K562 treated with DMSO at 1 percent for 24 hours (cell line): ENCODE measurements around the gene POU3F1. TPM values are rescaled to one million over a fixed set of nuclear protein-coding genes. Genes with fewer than 3 reads are reported as not detected.

Experiments used
- total RNA-seq: library from RNA; unstranded; fragments of 300-600 nt; gene quantifications from 2 replicates; pipeline ENCODE4 v1.2.3, GENCODE V29; 2022; ENCODE audit warnings: low read depth; ENCODE audit not compliant: insufficient read depth

Gene POU3F1
- 0.43 TPM in 1 of 2 replicates, not detected in the other for total RNA-seq

GRCh38 chr1:38046333-38046883 lies at the start of gene POU3F1:
Gene POU3F1 (minus strand): TSS chr1:38046793. CDS start chr1:38046743, 50 bp downstream.

DNA sequence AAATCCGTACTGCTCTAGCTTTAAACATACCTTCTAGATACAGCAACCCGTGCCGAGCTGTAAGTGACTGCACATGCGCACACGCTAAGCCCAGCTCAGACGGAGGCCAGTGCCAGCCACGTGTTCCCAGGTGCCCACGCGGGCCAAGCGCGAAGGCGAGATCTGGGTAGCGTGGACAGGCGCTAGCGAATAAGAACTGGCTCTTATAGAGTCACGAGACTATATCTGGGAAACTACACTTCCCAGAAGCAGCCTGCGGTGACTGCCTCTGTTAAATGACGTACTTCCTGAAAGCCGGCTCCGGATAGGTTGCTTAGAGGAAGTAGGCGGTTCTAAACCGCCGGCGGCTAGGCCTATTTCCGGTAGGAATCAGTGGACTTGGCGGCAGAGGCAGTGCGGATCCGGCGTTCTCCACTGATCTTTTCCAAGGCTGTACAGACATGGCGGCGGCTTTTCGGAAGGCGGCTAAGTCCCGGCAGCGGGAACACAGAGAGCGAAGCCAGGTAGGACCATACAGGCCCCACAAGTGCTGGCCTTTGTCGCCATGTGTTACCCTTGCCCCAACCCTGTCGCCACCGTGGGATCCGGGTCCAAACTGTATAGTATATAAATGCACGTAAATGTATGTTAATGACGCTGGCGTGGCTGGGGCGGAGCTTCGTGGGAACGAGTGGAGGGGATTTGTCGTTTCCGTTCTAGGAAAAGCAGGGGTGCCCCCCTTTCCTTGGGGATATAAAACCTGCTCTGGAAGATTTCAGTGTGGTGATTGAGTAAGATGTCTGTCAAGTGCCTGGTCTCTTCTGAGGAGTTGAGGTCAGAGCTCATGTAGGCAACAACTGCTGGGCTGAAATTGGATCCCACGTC lies 34.0 kb downstream of the POU3F1 start, which contains the start of gene UTP11:
Gene UTP11, plus strand, starts transcription at position 372 of the 864 bp plus-strand sequence. Its CDS starts 69 bp downstream, at position 441.

GRCh38 chr1:38005195-38006007 lies 41.2 kb downstream of the POU3F1 start, which contains the start of gene FHL3:
Gene FHL3 (minus strand): TSS chr1:38005514. CDS start chr1:37999412, 6,102 bp downstream.

Other genes with a start within 250 kb of the POU3F1 start
- 113 and 233 TPM in 2 replicates for gene C1orf122, start 239.0 kb downstream of the POU3F1 start, total RNA-seq
- gene YRDC, start 238.6 kb downstream of the POU3F1 start, total RNA-seq: 48.8 and 52.4 TPM in 2 replicates
- 2.7 and 3.1 TPM in 2 replicates for gene MTF1, start 187.2 kb downstream of the POU3F1 start, total RNA-seq
- gene INPP5B, start 99.7 kb downstream of the POU3F1 start, total RNA-seq: 21.7 and 22.0 TPM in 2 replicates
- 93.9 and 120 TPM in 2 replicates for gene SF3A3, start 56.8 kb downstream of the POU3F1 start, total RNA-seq
- 125 and 126 TPM in 2 replicates for gene FHL3, start 41.3 kb downstream of the POU3F1 start, total RNA-seq
- 43.6 and 46.5 TPM in 2 replicates for gene UTP11, start 34.1 kb downstream of the POU3F1 start, total RNA-seq